Endodermal cell (in vitro differentiated cells): ENCODE data around the gene NOG. TPM values are rescaled to one million over a fixed set of nuclear protein-coding genes. Genes with fewer than 3 reads are reported as not detected.
A peak's percentile ranks its signal among the peaks of the same experiment; 100 is the strongest.

Experiments
- DNase-seq: peaks from one replicate; pipeline ENCODE4 v3.0.0-alpha.2; 2017
- H3K27ac ChIP-seq: 2 replicates; pipeline ENCODE4 v1.5.1; 2013; ENCODE audit warnings: mild to moderate bottlenecking, low read depth, low read length, moderate library complexity
- H3K27me3 ChIP-seq: 2 replicates; pipeline ENCODE4 v1.6.1; 2013; ENCODE audit warnings: mild to moderate bottlenecking, low read length, moderate library complexity; ENCODE audit not compliant: insufficient read depth, control insufficient read depth, poor library complexity, severe bottlenecking
- H3K36me3 ChIP-seq: 2 replicates; pipeline ENCODE4 v1.7.0; 2013; ENCODE audit warnings: mild to moderate bottlenecking, low read length, moderate library complexity; ENCODE audit not compliant: control insufficient read depth, insufficient read depth
- H3K4me1 ChIP-seq: one replicate; pipeline ENCODE4 v1.7.0; 2013; ENCODE audit warnings: low read length; ENCODE audit not compliant: control insufficient read depth, insufficient read depth
- H3K4me3 ChIP-seq: 2 replicates; pipeline ENCODE4 v1.5.1; 2013; ENCODE audit warnings: mild to moderate bottlenecking, low read length, moderate library complexity
- H3K9ac ChIP-seq: 2 replicates; pipeline ENCODE4 v1.6.1; 2013; ENCODE audit warnings: mild to moderate bottlenecking, low read length, moderate library complexity; ENCODE audit not compliant: poor library complexity, severe bottlenecking; ENCODE audit errors: extremely low read depth
- H3K9me3 ChIP-seq: 2 replicates; pipeline ENCODE4 v1.6.1; 2013; ENCODE audit warnings: mild to moderate bottlenecking, low read length, moderate library complexity; ENCODE audit not compliant: control insufficient read depth
- H3K27ac Mint-ChIP-seq: 2 replicates; pipeline ENCODE4 v1.8.0; 2020; ENCODE audit warnings: mixed read lengths
- H3K27me3 Mint-ChIP-seq: 2 replicates; pipeline ENCODE4 v1.8.0; 2021; ENCODE audit warnings: mild to moderate bottlenecking, mixed read lengths; ENCODE audit not compliant: insufficient read depth
- H3K36me3 Mint-ChIP-seq: 2 replicates; pipeline ENCODE4 v1.8.0; 2020; ENCODE audit warnings: low read depth, mixed read lengths
- H3K4me1 Mint-ChIP-seq: 2 replicates; pipeline ENCODE4 v1.8.0; 2020; ENCODE audit warnings: mixed read lengths
- H3K4me3 Mint-ChIP-seq: 2 replicates; pipeline ENCODE4 v1.8.0; 2020; ENCODE audit warnings: mild to moderate bottlenecking, moderate library complexity, mixed read lengths
- H3K9me3 Mint-ChIP-seq: 2 replicates; pipeline ENCODE4 v1.8.0; 2020; ENCODE audit warnings: mild to moderate bottlenecking, mixed read lengths
- CTCF ChIP-seq: fragments of 200-600 bp; sonication (generic); conservative IDR thresholded peaks from 2 replicates; pipeline ENCODE4 v1.5.0; 2021; ENCODE audit warnings: antibody characterized with exemption, mild to moderate bottlenecking
- WGBS, 2 experiments: methylation state at CpG; one replicate each; pipeline versions ENCODE4 v1.1.5 to v1.1.7; 2013; ENCODE audit warnings: missing lambda C conversion rate in 2 of 2, mixed read lengths in 1 of 2; ENCODE audit not compliant: insufficient coverage in 1 of 2, insufficient read length in 1 of 2; 5-methylcytosine and 5-hydroxymethylcytosine counted together
- total RNA-seq, 2 donors: library from RNA; stranded (reverse); fragmentation: NEBNext Ultra II Directional in 1 of 2; extraction: Animal tissue kit (Norgen Biotek cat#: 25700) in 1 of 2; gene quantifications; 2 replicates in 1 of 2; 3 replicates in 1 of 2; pipeline ENCODE4 v1.2.1, GENCODE V29; 2021

NOG gene
- total RNA-seq, 2 donors from 2014 or later = 2.0 to 6.7 TPM

- no peak overlapping the region for H3K4me3 Mint-ChIP-seq
- TF ChIP-seq CTCF = no peak
- no peaks in the 10 kb centered on the region for H3K4me1 Mint-ChIP-seq
- no peaks in the 10 kb centered on the region for H3K36me3 Mint-ChIP-seq
- Histone ChIP-seq H3K36me3 (no peaks in the 10 kb centered on the region), H3K4me1 (no peaks in the 10 kb centered on the region), H3K27ac (no peak overlapping the region), H3K4me3 (no peak overlapping the region), H3K27me3 (peaks cover 60% of the 10 kb centered on the region), H3K9ac (no peak overlapping the region), H3K9me3 (no peaks in the 10 kb centered on the region)
- 85 to 96% methylated on average over 3 to 4 of the region's 4 CpGs for WGBS, 2 experiments
- H3K27me3 Mint-ChIP-seq = peaks cover 72% of the 10 kb centered on the region
- no peak for DNase-seq
- no peaks in the 10 kb centered on the region for H3K9me3 Mint-ChIP-seq
- H3K27ac Mint-ChIP-seq = no peak overlapping the region
Measured at GRCh38 chr17:56624912-56625311, 31.4 kb downstream of the NOG start.

DNA sequence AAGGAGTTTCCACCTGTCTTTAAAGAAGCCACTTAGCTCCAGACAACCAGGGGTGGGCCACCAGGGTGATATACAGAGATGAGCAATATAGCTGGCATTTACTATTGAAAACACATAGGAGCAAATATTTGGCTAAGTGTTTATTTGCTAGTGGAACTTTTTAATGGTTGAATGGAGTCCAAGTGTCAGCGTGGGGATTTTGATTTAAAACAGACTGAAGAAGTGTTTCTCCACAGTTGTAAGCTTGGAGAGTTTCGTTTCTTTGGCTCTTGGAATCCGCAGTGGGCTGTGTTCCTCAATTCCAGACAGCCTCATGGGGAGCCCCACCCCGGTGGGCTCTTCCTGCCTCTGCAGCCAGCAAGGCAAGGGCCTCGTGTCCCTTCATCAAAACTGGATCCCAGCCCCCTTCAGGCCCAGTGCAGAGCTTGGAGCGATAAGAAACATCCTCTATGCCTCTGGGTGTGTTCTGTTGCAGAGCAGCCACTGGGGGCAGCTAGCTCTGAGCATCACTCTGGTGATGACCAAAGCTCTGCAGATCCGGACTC, 36.1 kb downstream of the NOG start:
- Histone ChIP-seq H3K9me3 (no peaks in the 10 kb centered on the region), H3K9ac (no peak overlapping the region), H3K36me3 (no peaks in the 10 kb centered on the region), H3K4me1 (no peaks in the 10 kb centered on the region), H3K27me3 (peaks cover 63% of the 10 kb centered on the region), H3K4me3 (no peak overlapping the region), H3K27ac (no peak overlapping the region)
- Mint-ChIP-seq H3K4me3 (no peak overlapping the region), H3K27me3 (peaks cover 78% of the 10 kb centered on the region), H3K36me3 (no peaks in the 10 kb centered on the region), H3K9me3 (no peaks in the 10 kb centered on the region), H3K4me1 (no peaks in the 10 kb centered on the region), H3K27ac (no peak overlapping the region)
- peak; percentile 79 for TF ChIP-seq CTCF
- peak; percentile 88 for DNase-seq
- WGBS, 2 experiments = 49 to 51% methylated on average over 6 to 7 of the region's 7 CpGs

DNA sequence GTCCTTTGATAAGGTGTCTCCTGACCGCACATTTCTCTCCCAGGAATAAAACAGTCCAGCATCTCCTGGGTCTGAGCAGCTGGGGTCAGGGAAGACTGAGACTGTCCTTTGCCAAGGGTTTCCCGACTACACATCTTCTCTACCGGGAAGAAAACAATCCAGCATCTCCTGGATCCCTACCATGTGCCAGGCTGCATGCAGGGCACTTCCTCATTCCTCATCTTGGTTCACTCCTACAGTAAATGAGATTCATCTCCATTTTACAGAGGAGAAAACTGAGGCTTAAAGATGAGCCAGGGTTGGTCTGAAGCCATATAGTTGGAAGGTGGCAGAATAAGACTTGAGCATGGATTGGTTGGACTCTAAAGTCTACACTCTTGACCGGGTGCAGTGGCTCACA, 36.7 kb downstream of the NOG start:
- peaks cover 66% of the 10 kb centered on the region for H3K27me3 ChIP-seq
- H3K36me3 ChIP-seq = no peaks in the 10 kb centered on the region
- no peaks in the 10 kb centered on the region for H3K4me1 ChIP-seq
- Mint-ChIP-seq H3K4me1 (no peaks in the 10 kb centered on the region), H3K9me3 (no peaks in the 10 kb centered on the region), H3K4me3 (no peak overlapping the region), H3K27me3 (peaks cover 83% of the 10 kb centered on the region), H3K27ac (no peak overlapping the region), H3K36me3 (no peaks in the 10 kb centered on the region)
- H3K4me3 ChIP-seq = no peak overlapping the region
- H3K9me3 ChIP-seq = no peaks in the 10 kb centered on the region
- H3K27ac ChIP-seq = no peak overlapping the region
- WGBS, 2 experiments = 81 to 100% methylated on average over 2 to 4 of the region's 4 CpGs
- no peak for DNase-seq
- H3K9ac ChIP-seq = no peak overlapping the region
- TF ChIP-seq CTCF = no peak
